ENCODE measurements around the gene CLSTN2. TPM values are rescaled to one million over a fixed set of nuclear protein-coding genes. Genes with fewer than 3 reads are reported as not detected.

CLSTN2 gene
- total RNA-seq, 1 experiment from 2014 or later = not detected

- no peaks in the 10 kb centered on the region for H3K79me2 ChIP-seq (ENCODE audit: low read depth)
- H3K4me1 ChIP-seq (replicated peaks; ENCODE audit: insufficient read depth) = no peaks in the 10 kb centered on the region
- H3K9me2 ChIP-seq (ENCODE audit: insufficient read depth) = no peaks in the 10 kb centered on the region
- H3K36me3 ChIP-seq (ENCODE audit: low read depth) = no peaks in the 10 kb centered on the region
- no peaks in the 10 kb centered on the region for H3K27me3 ChIP-seq (ENCODE audit: insufficient read depth, low read depth)
- no peak overlapping the region for H3K4me3 ChIP-seq
- BruUV-seq (replicated peaks) = no TSS peak
- no peaks in the 10 kb centered on the region for H4K20me1 ChIP-seq (ENCODE audit: insufficient read depth)
- H3K27ac ChIP-seq = no peak overlapping the region
- no peak for DNase-seq
- CTCF ChIA-PET = no interaction called here
- TF ChIP-seq CTCF (conservative IDR thresholded peaks at IDR 0.05) (no peak), EZH2 (IDR thresholded peaks at IDR 0.05; ENCODE audit: low read depth) (no peak)
- no peaks in the 10 kb centered on the region for H3K9me3 ChIP-seq (ENCODE audit: insufficient read depth, low read depth)
- H2AFZ ChIP-seq = no peak overlapping the region
- H3K4me2 ChIP-seq = no peak overlapping the region
- POLR2A ChIA-PET (ENCODE audit: unreplicated experiment) = no interaction called here
- no peaks in the 10 kb centered on the region for H3F3A ChIP-seq (ENCODE audit: insufficient read depth, low read depth)
- intact Hi-C loops (cut with micrococcal nuclease; ENCODE audit: unreplicated experiment) = no loop called here
Observed at GRCh38 chr3:140091143-140091542, 156.2 kb downstream of the CLSTN2 start.

GRCh38 chr3:140092848-140093536 is 158.0 kb downstream of the CLSTN2 start:
- Histone ChIP-seq H3K4me3 (no peak overlapping the region), H3K27ac (no peak overlapping the region), H4K20me1 (ENCODE audit: insufficient read depth) (no peaks in the 10 kb centered on the region), H3K9me3 (ENCODE audit: insufficient read depth, low read depth) (no peaks in the 10 kb centered on the region), H3F3A (ENCODE audit: insufficient read depth, low read depth) (no peaks in the 10 kb centered on the region), H3K4me2 (no peak overlapping the region), H3K79me2 (ENCODE audit: low read depth) (no peaks in the 10 kb centered on the region), H3K27me3 (ENCODE audit: insufficient read depth, low read depth) (no peaks in the 10 kb centered on the region), H3K9me2 (ENCODE audit: insufficient read depth) (no peaks in the 10 kb centered on the region), H3K4me1 (replicated peaks; ENCODE audit: insufficient read depth) (no peaks in the 10 kb centered on the region), H2AFZ (no peak overlapping the region), H3K36me3 (ENCODE audit: low read depth) (no peaks in the 10 kb centered on the region)
- ChIA-PET CTCF (no interaction called here), POLR2A (ENCODE audit: unreplicated experiment) (no interaction called here)
- DNase-seq = no peak
- no TSS peak for BruUV-seq (replicated peaks)
- TF ChIP-seq EZH2 (IDR thresholded peaks at IDR 0.05; ENCODE audit: low read depth) (no peak), CTCF (conservative IDR thresholded peaks at IDR 0.05) (no peak)
- intact Hi-C loops (cut with micrococcal nuclease; ENCODE audit: unreplicated experiment) = no loop called here

GRCh38 chr3:140093742-140094141 is 158.8 kb downstream of the CLSTN2 start:
- Histone ChIP-seq H3K9me2 (ENCODE audit: insufficient read depth) (no peaks in the 10 kb centered on the region), H3K4me3 (no peak overlapping the region), H4K20me1 (ENCODE audit: insufficient read depth) (no peaks in the 10 kb centered on the region), H3K4me2 (no peak overlapping the region), H3K36me3 (ENCODE audit: low read depth) (no peaks in the 10 kb centered on the region), H3F3A (ENCODE audit: insufficient read depth, low read depth) (no peaks in the 10 kb centered on the region), H3K27me3 (ENCODE audit: insufficient read depth, low read depth) (no peaks in the 10 kb centered on the region), H2AFZ (no peak overlapping the region), H3K9me3 (ENCODE audit: insufficient read depth, low read depth) (no peaks in the 10 kb centered on the region), H3K4me1 (replicated peaks; ENCODE audit: insufficient read depth) (no peaks in the 10 kb centered on the region), H3K27ac (no peak overlapping the region), H3K79me2 (ENCODE audit: low read depth) (no peaks in the 10 kb centered on the region)
- DNase-seq = no peak
- CTCF ChIA-PET = no interaction called here
- POLR2A ChIA-PET (ENCODE audit: unreplicated experiment) = no interaction called here
- TF ChIP-seq CTCF (conservative IDR thresholded peaks at IDR 0.05) = no peak
- TF ChIP-seq EZH2 (IDR thresholded peaks at IDR 0.05; ENCODE audit: low read depth) = no peak
- intact Hi-C loops (cut with micrococcal nuclease; ENCODE audit: unreplicated experiment) = no loop called here
- BruUV-seq (replicated peaks) = no TSS peak

Data from PC-9 (cell line).